Measurements from ENCODE around the gene TOR4A. TPM values are rescaled to one million over a fixed set of nuclear protein-coding genes. Genes with fewer than 3 reads are reported as not detected.

The TOR4A gene
- polyA plus RNA-seq, 3 donors = 2.1 to 5.8 (median 5.5) TPM

GRCh38 chr9:137279741-137280473 is 2.4 kb downstream of the TOR4A start:
- H3K27ac ChIP-seq (ENCODE audit: low read depth, low read length) = no peak overlapping the region
- WGBS, 3 donors = 89 to 93% (median 89%) methylated on average over 39 to 41 of the region's 41 CpGs

GRCh38 chr9:137280474-137281344 is 3.2 kb downstream of the TOR4A start:
- H3K27ac ChIP-seq (ENCODE audit: low read depth, low read length) = no peak overlapping the region
- 47 to 63% (median 58%) methylated on average over 62 to 85 of the region's 85 CpGs for WGBS, 3 donors

- no peak overlapping the region for H3K27ac ChIP-seq (ENCODE audit: low read depth, low read length)
- WGBS, 3 donors = 69 to 83% (median 79%) methylated on average over 22 to 39 of the region's 39 CpGs
Observed at GRCh38 chr9:137281345-137282116, 4.0 kb downstream of the TOR4A start.

GRCh38 chr9:137286975-137287383 is 9.5 kb downstream of the TOR4A start:
- no peak overlapping the region for H3K27ac ChIP-seq (ENCODE audit: low read depth, low read length)
- 38 to 62% (median 52%) methylated on average over 14 of the region's 14 CpGs for WGBS, 3 donors

- no peak overlapping the region for H3K27ac ChIP-seq (ENCODE audit: low read depth, low read length)
- 54 to 83% (median 69%) methylated on average over 13 to 15 of the region's 15 CpGs for WGBS, 3 donors
Observed at GRCh38 chr9:137293094-137293481, 15.6 kb downstream of the TOR4A start.

- H3K27ac ChIP-seq (ENCODE audit: low read depth, low read length) = no peak overlapping the region
- 22 to 76% (median 68%) methylated on average over 29 of the region's 29 CpGs for WGBS, 3 donors
Observed at GRCh38 chr9:137293482-137294090, 16.1 kb downstream of the TOR4A start.

- H3K27ac ChIP-seq (ENCODE audit: low read depth, low read length) = no peak overlapping the region
- WGBS, 3 donors = 21 to 42% (median 34%) methylated on average over 11 of the region's 11 CpGs
Observed at GRCh38 chr9:137294091-137294680, 16.7 kb downstream of the TOR4A start.

- WGBS, 3 donors = 12 to 45% (median 16%) methylated on average over 35 of the region's 35 CpGs
- H3K27ac ChIP-seq (ENCODE audit: low read depth, low read length) = no peak overlapping the region
Observed at GRCh38 chr9:137294681-137295237, 17.2 kb downstream of the TOR4A start.

- H3K27ac ChIP-seq (ENCODE audit: low read depth, low read length) = no peak overlapping the region
- WGBS, 3 donors = 1 to 5% (median 1%) methylated on average over 41 to 73 of the region's 76 CpGs
Observed at GRCh38 chr9:137295238-137295811, 17.8 kb downstream of the TOR4A start.

- WGBS, 3 donors = 6 to 9% (median 9%) methylated on average over 60 to 78 of the region's 78 CpGs
- H3K27ac ChIP-seq (ENCODE audit: low read depth, low read length) = no peak overlapping the region
Observed at GRCh38 chr9:137295849-137296669, 18.5 kb downstream of the TOR4A start.

- 35 to 43% (median 38%) methylated on average over 23 to 24 of the region's 24 CpGs for WGBS, 3 donors
- H3K27ac ChIP-seq (ENCODE audit: low read depth, low read length) = peak overlapping the region; percentile 33
Observed at GRCh38 chr9:137296670-137297664, 19.4 kb downstream of the TOR4A start.

GRCh38 chr9:137297966-137298365 is 20.4 kb downstream of the TOR4A start:
- WGBS, 3 donors = 33 to 76% (median 46%) methylated on average over 7 of the region's 7 CpGs
- no peak overlapping the region for H3K27ac ChIP-seq (ENCODE audit: low read depth, low read length)

GRCh38 chr9:137298401-137299202 is 21.1 kb downstream of the TOR4A start:
- 36 to 62% (median 41%) methylated on average over 24 of the region's 24 CpGs for WGBS, 3 donors

GRCh38 chr9:137299203-137299565 is 21.7 kb downstream of the TOR4A start:
- 36 to 62% (median 45%) methylated on average over 10 of the region's 10 CpGs for WGBS, 3 donors
- H3K27ac ChIP-seq (ENCODE audit: low read depth, low read length) = no peak overlapping the region

More at GRCh38 chr9:137298401-137299202, 21.1 kb downstream of the TOR4A start:
- H3K27ac ChIP-seq (ENCODE audit: low read depth, low read length) = no peak overlapping the region

- 14 to 51% (median 31%) methylated on average over 16 of the region's 16 CpGs for WGBS, 3 donors
- H3K27ac ChIP-seq (ENCODE audit: low read depth, low read length) = no peak overlapping the region
Observed at GRCh38 chr9:137299938-137300337, 22.4 kb downstream of the TOR4A start.

All from adipose tissue (tissue), 3 donors.